ENCODE measurements around the gene DIS3L. TPM values are rescaled to one million over a fixed set of nuclear protein-coding genes. Genes with fewer than 3 reads are reported as not detected.
"Not testable (repeated sequence)": the region's sequence is repeated elsewhere in the genome, so short reads cannot be mapped to it uniquely, and the experiment has no call there.

The DIS3L gene
- polyA plus RNA-seq, 1 donor: 31.4 TPM

DNA sequence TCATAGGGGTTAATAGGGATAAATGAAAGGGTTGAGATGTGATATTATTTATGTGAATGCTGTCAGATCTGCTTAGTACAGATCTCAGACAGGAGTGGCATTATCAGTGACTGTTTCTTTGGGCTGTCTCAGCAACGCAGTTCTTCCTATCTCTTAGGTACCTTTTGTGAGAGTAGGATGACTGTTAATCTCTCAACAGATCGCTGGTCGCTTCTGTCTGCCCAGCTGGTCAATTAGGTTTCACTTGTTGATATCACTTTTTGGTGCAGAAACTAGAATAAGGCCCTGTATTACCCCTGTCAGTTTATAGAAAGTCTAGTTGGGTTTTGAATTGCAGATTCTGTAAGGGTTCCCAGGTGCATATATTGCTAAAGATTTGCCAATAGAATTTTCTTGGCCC is 16.5 kb downstream of the DIS3L start:
- no peak for DNase-seq (ENCODE audit: low read depth)

- DNase-seq (ENCODE audit: low read depth): no peak
These were observed 17.4 kb downstream of the DIS3L start for GRCh38 chr15:66310786-66311185.

DNA sequence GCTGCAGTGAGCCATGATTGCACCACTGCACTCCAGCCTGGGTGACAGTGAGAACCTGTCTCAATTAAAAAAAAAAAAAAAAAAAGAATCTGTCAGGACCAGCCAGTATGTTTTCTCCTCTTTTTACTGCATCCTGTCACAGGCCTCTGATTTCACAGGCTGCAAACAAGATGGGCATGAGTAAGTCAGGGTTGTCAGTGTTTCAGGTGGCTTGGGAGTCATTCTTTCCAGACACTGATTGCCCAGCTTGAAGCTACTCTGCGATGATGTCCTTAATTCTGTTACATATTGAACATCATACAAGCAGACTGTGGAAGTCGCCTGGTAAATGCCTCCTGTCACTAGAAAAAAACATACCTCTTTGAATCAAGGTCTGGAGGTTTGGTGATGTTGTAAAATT is 18.8 kb downstream of the DIS3L start:
- no peak for DNase-seq (ENCODE audit: low read depth)

GRCh38 chr15:66323312-66323928 is 30.1 kb downstream of the DIS3L start:
- DNase-seq (ENCODE audit: low read depth): no peak

- DNase-seq (ENCODE audit: low read depth): no peak
These were observed 32.7 kb downstream of the DIS3L start for GRCh38 chr15:66326051-66326450.

DNA sequence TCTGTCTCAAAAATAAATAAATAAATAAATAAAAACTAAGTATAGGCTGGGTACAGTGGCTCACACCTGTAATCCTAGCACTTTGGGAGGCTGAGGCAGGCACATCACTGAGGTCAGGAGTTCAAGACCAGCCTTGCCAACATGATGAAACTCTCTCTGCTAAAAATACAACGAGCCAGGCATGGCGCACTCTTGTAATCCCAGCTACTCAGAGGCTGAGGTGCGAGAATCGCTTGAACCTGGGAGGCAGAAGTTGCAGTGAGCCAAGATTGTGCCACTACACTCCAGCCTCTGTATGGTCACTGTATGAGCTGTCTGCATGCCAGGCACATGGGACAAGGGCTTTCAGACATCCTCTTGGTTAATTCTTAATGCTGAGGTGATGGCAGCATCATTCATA is 34.4 kb downstream of the DIS3L start:
- DNase-seq (ENCODE audit: low read depth): no peak

GRCh38 chr15:66328771-66329170 is 35.4 kb downstream of the DIS3L start:
- DNase-seq (ENCODE audit: low read depth): no peak

GRCh38 chr15:66348530-66348929 is 55.2 kb downstream of the DIS3L start:
- DNase-seq (ENCODE audit: low read depth): not testable (repeated sequence)

DNA sequence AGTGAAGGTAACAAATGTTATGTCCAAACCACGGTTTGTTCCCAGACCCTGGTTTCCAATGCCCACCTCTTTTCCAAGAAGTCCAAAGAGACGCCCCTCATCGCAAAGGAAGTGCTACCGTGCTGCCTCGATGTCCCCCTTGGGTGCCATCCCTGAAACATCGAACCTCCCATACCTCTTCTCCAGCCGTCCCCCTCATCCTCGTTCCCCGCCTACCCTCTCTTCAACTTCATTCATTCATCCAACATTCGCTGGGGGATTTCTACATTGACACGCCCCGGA is 62.6 kb downstream of the DIS3L start:
- no peak for DNase-seq (ENCODE audit: low read depth)

DNA sequence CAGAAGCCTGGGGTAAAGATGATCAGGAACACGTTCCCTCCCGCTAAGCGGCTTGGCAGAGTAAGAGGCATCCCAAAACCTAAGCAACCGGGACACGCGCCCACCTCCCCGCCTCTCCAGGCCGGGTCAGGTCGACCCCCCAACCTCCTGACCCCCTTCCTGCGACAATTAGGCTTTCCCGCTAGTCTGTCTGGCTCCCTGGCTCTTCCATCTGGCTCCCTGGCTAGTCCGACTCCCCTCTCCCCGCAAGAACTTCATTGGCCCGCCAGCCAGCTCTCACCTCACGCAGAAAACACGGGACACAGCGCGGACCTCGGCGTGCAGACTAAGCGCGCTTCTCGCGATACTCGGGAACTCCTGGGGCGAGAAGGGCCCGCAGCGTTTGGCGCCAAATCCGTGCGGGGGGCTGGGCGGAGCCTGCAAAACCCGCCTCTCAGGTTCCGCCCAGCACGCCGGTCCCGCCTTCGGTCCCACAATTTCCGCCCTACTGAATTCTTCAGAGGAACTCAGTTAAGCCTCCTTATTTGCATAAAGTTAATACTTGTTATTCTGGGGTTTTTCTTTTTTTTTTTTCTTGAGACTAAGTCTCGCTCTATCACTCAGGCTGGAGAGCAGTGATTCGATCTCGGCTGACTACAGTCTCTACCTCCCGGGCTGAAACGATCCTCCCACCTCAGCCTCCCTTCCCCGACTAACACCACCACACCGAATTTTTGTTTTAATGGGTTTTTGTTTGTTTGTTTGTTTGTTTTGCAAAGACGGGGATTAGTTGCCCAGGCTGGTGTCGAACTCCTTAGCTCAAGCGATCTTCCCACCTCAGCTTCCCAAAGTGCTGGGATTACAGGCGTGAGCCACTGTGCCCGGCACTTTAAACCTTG is 63.2 kb downstream of the DIS3L start, which contains the start of gene TIPIN:
TSS of gene TIPIN (minus strand) at position 327 of the 878 bp plus-strand sequence. CDS start 3,738 bp downstream, outside the sequence.
- peak; percentile 89 for DNase-seq (ENCODE audit: low read depth)

DNA sequence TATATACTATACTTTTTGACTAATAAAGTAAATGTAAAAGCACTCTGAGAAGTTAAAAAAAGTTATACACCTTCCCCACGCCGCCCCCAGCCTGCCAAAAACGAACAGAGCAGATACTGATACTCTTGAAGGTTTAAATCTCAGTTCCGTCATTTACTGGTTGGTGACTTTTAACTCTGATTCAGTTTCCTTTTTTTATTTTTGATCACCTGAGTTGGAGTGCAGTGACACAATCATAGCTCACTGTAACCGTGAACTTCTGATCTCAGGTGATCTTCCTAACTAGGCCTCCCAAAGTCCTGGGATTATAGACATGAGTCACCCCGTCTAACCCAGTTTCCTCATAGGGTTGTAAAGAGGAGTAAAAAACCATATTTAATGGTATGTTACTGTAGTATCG is 66.4 kb downstream of the DIS3L start:
- no peak for DNase-seq (ENCODE audit: low read depth)

- DNase-seq (ENCODE audit: low read depth): not testable (repeated sequence)
These were observed 68.5 kb downstream of the DIS3L start for GRCh38 chr15:66361745-66362460.

DNA sequence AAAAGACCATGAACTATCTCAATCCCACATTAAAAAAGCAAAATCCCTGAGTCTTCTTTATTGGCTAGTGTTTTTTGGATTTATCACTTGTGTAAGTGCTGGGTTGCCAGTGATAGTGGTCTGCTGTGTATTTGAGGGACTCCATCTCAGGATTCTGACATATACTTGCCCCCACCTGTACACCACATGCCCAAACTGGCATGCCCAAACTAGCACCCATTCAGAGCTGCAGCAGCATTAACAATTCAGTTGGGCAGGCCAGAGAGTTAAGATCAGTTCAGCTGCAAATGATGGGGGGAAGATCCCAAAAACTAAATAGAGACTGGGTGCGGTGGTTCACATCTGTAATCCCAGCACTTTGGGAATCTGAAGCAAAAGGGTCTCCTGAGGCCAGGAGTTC is 69.4 kb downstream of the DIS3L start:
- DNase-seq (ENCODE audit: low read depth): no peak

DNA sequence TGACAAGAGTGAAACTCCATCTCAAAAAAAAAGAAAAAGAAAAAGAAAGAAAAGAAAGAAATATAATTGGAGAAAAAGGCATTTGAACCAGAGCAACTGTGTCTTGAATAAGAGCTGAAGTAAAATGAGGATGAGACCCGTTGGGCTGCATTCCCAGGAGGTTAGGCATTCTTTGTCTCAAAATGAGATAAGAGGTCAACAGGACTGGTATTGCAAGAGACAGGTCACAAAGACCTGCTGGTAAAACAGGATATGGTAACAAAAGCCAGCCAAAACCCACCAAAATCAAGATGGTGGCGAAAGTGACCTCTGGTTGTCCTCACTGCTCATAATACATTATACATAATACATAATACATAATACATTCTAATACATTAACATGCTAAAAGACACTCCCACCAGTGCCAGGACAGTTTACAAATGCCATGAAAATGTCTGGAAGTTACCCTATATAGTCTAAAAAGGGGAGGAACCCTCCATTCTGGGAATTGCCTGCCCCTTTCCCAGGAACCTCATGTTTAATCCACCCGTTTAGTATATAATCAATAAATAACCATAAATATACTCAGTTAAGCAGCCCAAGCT is 71.7 kb downstream of the DIS3L start:
- no peak for DNase-seq (ENCODE audit: low read depth)

GRCh38 chr15:66369773-66370651 is 76.6 kb downstream of the DIS3L start:
- DNase-seq (ENCODE audit: low read depth): no peak

DNA sequence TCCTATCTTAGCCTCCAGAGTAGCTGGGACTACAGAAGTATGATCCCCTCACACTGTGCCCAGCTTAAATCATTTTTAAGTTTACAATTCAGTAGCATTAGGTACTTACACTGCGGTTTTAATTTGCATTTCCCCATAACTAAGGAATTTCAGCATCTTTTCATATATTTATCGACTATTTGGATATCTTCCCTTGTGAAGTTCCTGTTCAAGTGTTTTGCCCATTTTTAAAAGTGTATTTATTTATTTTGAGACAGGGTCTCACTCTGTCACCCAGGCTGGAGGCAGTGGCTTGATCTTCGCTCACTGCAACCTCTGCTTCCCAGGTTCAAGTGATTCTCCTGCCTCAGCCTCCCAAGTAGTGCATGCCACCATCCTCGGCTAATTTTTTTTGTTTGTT is 80.8 kb downstream of the DIS3L start:
- no peak for DNase-seq (ENCODE audit: low read depth)

GRCh38 chr15:66378814-66379430 is 85.6 kb downstream of the DIS3L start:
- no peak for DNase-seq (ENCODE audit: low read depth)

DNA sequence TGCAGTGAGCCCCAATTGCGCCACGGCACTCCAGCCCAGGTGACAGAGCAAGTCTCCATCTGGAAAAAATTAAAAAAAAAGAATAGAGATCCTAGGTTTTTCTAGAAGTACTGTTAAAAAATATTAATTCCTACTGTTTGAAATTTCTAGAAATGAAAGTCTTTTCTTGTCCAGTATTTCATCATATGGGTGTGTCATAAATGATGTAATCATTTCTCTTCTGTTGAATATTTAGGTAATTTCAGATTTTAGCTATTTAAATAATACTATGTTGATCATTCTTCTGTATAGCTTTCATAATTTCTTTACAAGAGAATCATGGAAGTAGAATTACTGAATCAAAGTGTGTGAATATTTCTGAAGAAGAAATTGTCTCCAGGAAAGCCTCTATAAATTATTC is 88.0 kb downstream of the DIS3L start:
- DNase-seq (ENCODE audit: low read depth): not testable (repeated sequence)
